HepG2 (cell line): ENCODE data around the gene KRTAP5-2. TPM values are rescaled to one million over a fixed set of nuclear protein-coding genes. Genes with fewer than 3 reads are reported as not detected.

Experiments
- ATAC-seq: fragments of 200-7000 bp; cut with Tn5 transposase; 3 replicates; pipeline ENCODE4 v1.9.1; 2020; ENCODE audit warnings: mild to moderate bottlenecking, moderate library complexity
- BruUV-seq: library from RNA; stranded (reverse); fragments of 400-500 nt; replicated peaks from 2 replicates; lab custom pipeline; 2021; lab: Mats Ljungman, UMichigan
- CTCF ChIA-PET: fragments of 300-600 bp; formaldehyde crosslinking; extraction: SDS; loops from one replicate; lab custom pipeline; 2021; ENCODE audit warnings: low total read pairs, inconsistent platforms, low intra/inter-chr PET ratio; lab: Yijun Ruan, JAX
- POLR2A ChIA-PET: fragments of 350-600 bp; sonication (Branson Sonifier 250); formaldehyde crosslinking; loops from one replicate; lab custom pipeline; 2020; ENCODE audit warnings: antibody characterized with exemption, inconsistent platforms; lab: Yijun Ruan, JAX
- DNase-seq: peaks from one replicate; pipeline ENCODE4 v3.0.0-alpha.2; 2015; ENCODE audit warnings: low spot score
- FAIRE-seq: peaks from 3 replicates; lab custom pipeline; 2011; peaks lifted over from hg19 to GRCh38; lab: Jason Lieb, UNC
- H2AFZ ChIP-seq: one replicate; pipeline ENCODE4 v1.6.1; 2011; ENCODE audit warnings: low read length, inconsistent platforms
- H3K27ac ChIP-seq: fragments of 300-600 bp; 3 replicates; pipeline ENCODE4 v1.8.0; 2011; ENCODE audit warnings: mixed run types, mild to moderate bottlenecking, mixed read lengths, low read length, inconsistent platforms; ENCODE audit not compliant: insufficient read depth; ENCODE audit errors: extremely low read length
- H3K27me3 ChIP-seq, 2 experiments: fragments of 200-600 bp in 1 of 2; 2 replicates in 1 of 2; 3 replicates in 1 of 2; pipeline versions ENCODE4 v1.6.0 to v1.8.0; 2011; ENCODE audit warnings: low read length in 2 of 2, mild to moderate bottlenecking in 2 of 2, moderate library complexity in 2 of 2, inconsistent platforms in 1 of 2; ENCODE audit not compliant: insufficient read depth in 2 of 2, control insufficient read depth in 1 of 2
- H3K36me3 ChIP-seq, 2 experiments: fragments of 200-600 bp in 1 of 2; replicated peaks in 1 of 2; 2 replicates in 1 of 2; 3 replicates in 1 of 2; pipeline versions ENCODE4 v1.5.1 to v1.8.0; 2011; ENCODE audit warnings: low read length in 2 of 2, inconsistent platforms in 1 of 2; ENCODE audit not compliant: insufficient read depth in 2 of 2, control insufficient read depth in 1 of 2
- H3K4me1 ChIP-seq: 2 replicates; pipeline ENCODE4 v1.5.1; 2012; ENCODE audit warnings: low read length, inconsistent platforms; ENCODE audit not compliant: insufficient read depth
- H3K4me2 ChIP-seq: 2 replicates; pipeline ENCODE4 v1.6.0; 2011; ENCODE audit warnings: low read depth, low read length, inconsistent platforms
- H3K4me3 ChIP-seq, 3 experiments: fragments of 200-600 bp in 1 of 3; sonication (generic), shearing (Covaris generic) in 1 of 3; replicated peaks in 1 of 3; 2 replicates each; pipeline ENCODE4 v1.5.1; 2011 to 2016; ENCODE audit warnings: low read length in 3 of 3, inconsistent platforms in 2 of 3, low read depth in 2 of 3, mild to moderate bottlenecking in 2 of 3, control low read depth in 1 of 3, mixed read lengths in 1 of 3; ENCODE audit not compliant: insufficient read depth in 1 of 3
- H3K79me2 ChIP-seq: one replicate; pipeline ENCODE4 v1.6.1; 2011; ENCODE audit warnings: low read length, inconsistent platforms; ENCODE audit not compliant: insufficient read depth
- H3K9ac ChIP-seq: 2 replicates; pipeline ENCODE4 v1.6.0; 2011; ENCODE audit warnings: mild to moderate bottlenecking, low read depth, low read length, inconsistent platforms; ENCODE audit not compliant: insufficient read depth
- H3K9me3 ChIP-seq: 2 replicates; pipeline ENCODE4 v1.5.1; 2012; ENCODE audit warnings: mild to moderate bottlenecking, low read length
- H4K20me1 ChIP-seq: 2 replicates; pipeline ENCODE4 v1.6.0; 2011; ENCODE audit warnings: inconsistent platforms, mild to moderate bottlenecking, low read length, moderate library complexity; ENCODE audit not compliant: insufficient read depth
- ARID2 ChIP-seq: sonication (generic); formaldehyde crosslinking; IDR thresholded peaks from 2 replicates; pipeline ENCODE4 v1.8.1; 2022; ENCODE audit warnings: mild to moderate bottlenecking, missing genetic modification reagents, borderline replicate concordance
- FOXP1 ChIP-seq, 2 experiments: fragments of 450-650 bp in 1 of 2; IDR thresholded peaks; 2 replicates each; pipeline ENCODE4 v1.6.1; 2017 to 2018; ENCODE audit warnings: antibody characterized with exemption in 1 of 2
- MED13 ChIP-seq: sonication (generic); formaldehyde crosslinking; IDR thresholded peaks from 2 replicates; pipeline ENCODE4 v1.5.0; 2020; ENCODE audit warnings: missing genetic modification reagents
- NBN ChIP-seq: fragments of 450-650 bp; conservative IDR thresholded peaks from 2 replicates; pipeline ENCODE4 v1.6.1; 2017
- PAX8 ChIP-seq: sonication (generic); formaldehyde crosslinking; IDR thresholded peaks from 2 replicates; pipeline ENCODE4 v1.8.0; 2022; ENCODE audit warnings: mild to moderate bottlenecking, missing genetic modification reagents, borderline replicate concordance
- THAP11 ChIP-seq: IDR thresholded peaks from 2 replicates; pipeline ENCODE4 v1.6.1; 2016; ENCODE audit warnings: missing biosample characterization, missing genetic modification reagents
- ZBTB25 ChIP-seq: IDR thresholded peaks from 2 replicates; pipeline ENCODE4 v1.6.1; 2018; ENCODE audit warnings: missing genetic modification reagents
- ZNF563 ChIP-seq: sonication (generic); formaldehyde crosslinking; IDR thresholded peaks from 2 replicates; pipeline ENCODE4 v1.8.0; 2022; ENCODE audit warnings: mild to moderate bottlenecking, moderate library complexity, missing genetic modification reagents
- ZNF646 ChIP-seq: sonication (generic); formaldehyde crosslinking; IDR thresholded peaks from 2 replicates; pipeline ENCODE4 v1.9.0; 2021; ENCODE audit warnings: mild to moderate bottlenecking, missing genetic modification reagents
- ZNF740 ChIP-seq: sonication (generic); formaldehyde crosslinking; IDR thresholded peaks from 2 replicates; pipeline ENCODE4 v1.4.0; 2020; ENCODE audit warnings: missing genetic modification reagents
- ZNF850 ChIP-seq: sonication (generic); formaldehyde crosslinking; conservative IDR thresholded peaks from 2 replicates; pipeline ENCODE4 v1.9.0; 2021; ENCODE audit warnings: mild to moderate bottlenecking, missing genetic modification reagents
- WGBS: methylation state at CpG from one replicate; pipeline ENCODE4 v1.1.6; 2017; ENCODE audit warnings: low lambda C conversion rate; 5-methylcytosine and 5-hydroxymethylcytosine counted together
- in situ Hi-C: cut with HindIII; loops from 2 replicates; pipeline ENCODE4 v1.10.0; 2017; ENCODE audit warnings: low pct_unique_long_range_greater_than_20kb; ENCODE audit not compliant: extremely low pct_ligation_motif_present
- intact Hi-C: fragments of 100-400 bp; cut with micrococcal nuclease; formaldehyde crosslinking; loops from one replicate; pipeline ENCODE4 v1.10.0; 2022; ENCODE audit not compliant: unreplicated experiment
- polyA plus RNA-seq, 8 experiments: library from polyadenylated mRNA; depleted of rRNA in 3 of 8; stranded (reverse) in 7 of 8; unstranded in 1 of 8; fragments of >200 nt; fragmentation: Illumina TruSeq in 4 of 8; extraction: Trizol in 4 of 8; gene quantifications; 2 replicates each; pipeline versions ENCODE4 v1.2.1 to v1.2.3, GENCODE V29; 2011 to 2016; ENCODE audit warnings: low read depth in 4 of 8, missing spikeins in 1 of 8, mixed read lengths in 1 of 8; ENCODE audit not compliant: insufficient read depth in 1 of 8
- total RNA-seq, 5 experiments: library from RNA; depleted of rRNA; stranded (reverse); fragments of >200 nt; fragmentation: Illumina TruSeq; extraction: Trizol; gene quantifications; 2 replicates each; pipeline ENCODE4 v1.2.3, GENCODE V29; 2016; ENCODE audit warnings: low read depth in 1 of 5

Gene KRTAP5-2
- total and polyA plus RNA-seq, 2 of the 13 experiments (the other 11 are each of a cell fraction or from before 2014, with no cell fraction given): not detected

- Histone ChIP-seq H4K20me1 (no peaks in the 10 kb centered on the region), H3K79me2 (no peaks in the 10 kb centered on the region), H3K4me3 (no peak overlapping the region), H3K9ac (no peak overlapping the region), H2AFZ (no peak overlapping the region), H3K27me3 (peaks cover 2 to 29% of the 10 kb centered on the region in 2 experiments; a peak in 4 of 5 replicates), H3K9me3 (no peaks in the 10 kb centered on the region), H3K36me3 (no peaks in the 10 kb centered on the region), H3K4me2 (no peak overlapping the region), H3K27ac (no peak overlapping the region), H3K4me1 (no peaks in the 10 kb centered on the region)
- WGBS: 36% methylated on average over 10 of the region's 10 CpGs
- ChIA-PET CTCF (no interaction called here), POLR2A (no interaction called here)
- in situ Hi-C loops (no loop called here), intact Hi-C loops (no loop called here)
- TF ChIP-seq ZNF563 (CRISPR knock-in tag): no peak
- TF ChIP-seq PAX8 (CRISPR knock-in tag): no peak
- no peak for TF ChIP-seq ZBTB25
- no peak for TF ChIP-seq THAP11 (CRISPR knock-in tag)
- no peak for TF ChIP-seq ZNF646
- no peak for TF ChIP-seq FOXP1 (IDR thresholded peaks at IDR 0.05)
- TF ChIP-seq FOXP1 (CRISPR knock-in tag; IDR thresholded peaks at IDR 0.05): no peak
- TF ChIP-seq NBN: no peak
- no peak for TF ChIP-seq MED13
- TF ChIP-seq ZNF850 (CRISPR knock-in tag): no peak
- TF ChIP-seq ZNF740: no peak
- no peak for TF ChIP-seq ARID2 (CRISPR knock-in tag)
- no peak for ATAC-seq
- no peak for FAIRE-seq
- DNase-seq: no peak
- no TSS peak for BruUV-seq
Observed at GRCh38 chr11:1618231-1618630, 20.1 kb upstream of the KRTAP5-2 start.
